OCI-LY3 (cell line): Measurements from ENCODE around the gene SEC16A.

Source experiments
- H2AFZ ChIP-seq: fragments of 200-600, 300-600 bp; shearing (Covaris generic); 2 replicates; pipeline ENCODE4 v1.6.0; 2014; ENCODE audit warnings: antibody characterized with exemption, low read depth, low read length
- H3K27ac ChIP-seq: fragments of 200-600, 300-600 bp; sonication (generic); 2 replicates; pipeline ENCODE4 v1.5.1; 2014; ENCODE audit warnings: mild to moderate bottlenecking, low read length, moderate library complexity, mixed read lengths
- H3K27me3 ChIP-seq: fragments of 200-600, 300-600 bp; sonication (generic); 2 replicates; pipeline ENCODE4 v1.6.1; 2014; ENCODE audit warnings: low read depth, low read length, mixed read lengths
- H3K36me3 ChIP-seq: fragments of 200-600, 300-600 bp; sonication (generic); replicated peaks from 2 replicates; pipeline ENCODE3; 2014; ENCODE audit warnings: low read depth, low read length, mixed read lengths
- H3K4me1 ChIP-seq: fragments of 300-600, 200-600 bp; sonication (generic); 2 replicates; pipeline ENCODE4 v1.6.1; 2014; ENCODE audit warnings: low read length, mixed read lengths
- H3K4me2 ChIP-seq: fragments of 200-600, 300-600 bp; sonication (generic); 2 replicates; pipeline ENCODE4 v1.6.1; 2014; ENCODE audit warnings: low read length, mixed read lengths
- H3K4me3 ChIP-seq: fragments of 300-600, 200-600 bp; sonication (generic); 2 replicates; pipeline ENCODE4 v1.5.1; 2014; ENCODE audit warnings: antibody characterized with exemption, mild to moderate bottlenecking, low read length, moderate library complexity
- H3K79me2 ChIP-seq: fragments of 300-600, 200-600 bp; shearing (Covaris generic); 2 replicates; pipeline ENCODE4 v1.6.1; 2014; ENCODE audit warnings: mild to moderate bottlenecking, low read length, mixed read lengths
- H3K9ac ChIP-seq: fragments of 300-600, 200-600 bp; shearing (Covaris generic); 2 replicates; pipeline ENCODE4 v1.6.0; 2014; ENCODE audit warnings: mild to moderate bottlenecking, low read length, moderate library complexity
- H3K9me3 ChIP-seq: fragments of 200-600, 300-600 bp; shearing (Covaris generic); 2 replicates; pipeline ENCODE4 v1.6.1; 2014; ENCODE audit warnings: low read length, mixed read lengths; ENCODE audit not compliant: insufficient read depth
- H4K20me1 ChIP-seq: fragments of 200-600, 300-600 bp; sonication (generic); 2 replicates; pipeline ENCODE4 v1.6.1; 2016; ENCODE audit warnings: low read length, mixed read lengths; ENCODE audit not compliant: insufficient read depth
- CTCF ChIP-seq: fragments of 200-600, 300-600 bp; sonication (generic); IDR thresholded peaks from 2 replicates; pipeline ENCODE4 v1.5.1; 2014; ENCODE audit warnings: antibody characterized with exemption, low read length, low read depth
- EZH2phosphoT487 ChIP-seq: fragments of 200-600 bp; shearing (Covaris generic); IDR thresholded peaks from 2 replicates; pipeline ENCODE4 v1.6.1; 2018; ENCODE audit warnings: antibody characterized with exemption, mixed run types, low read depth

SEC16A gene

DNA sequence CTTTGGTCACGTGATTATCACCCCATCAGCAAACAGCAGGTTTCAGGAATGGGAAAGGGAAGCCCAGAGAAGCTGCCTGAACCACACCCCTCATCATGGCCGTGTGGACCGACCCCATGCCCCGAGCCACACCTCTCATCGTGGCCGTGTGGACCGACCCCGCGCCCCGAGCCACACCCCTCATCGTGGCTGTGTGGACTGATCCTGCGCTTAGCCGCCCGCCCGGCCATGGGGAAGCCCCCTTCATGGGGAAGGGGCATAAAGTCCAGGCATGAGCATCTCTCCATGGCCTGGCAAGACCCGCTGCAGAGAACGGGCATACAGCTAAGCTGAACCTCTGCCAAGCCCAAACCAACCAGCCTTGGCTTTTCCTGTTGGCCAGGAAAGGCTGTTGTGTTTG is 89.3 kb downstream of the SEC16A start:
- H4K20me1 ChIP-seq, result peaks cover 4% of the 10 kb centered on the region; the same call in 1 of the 2 replicates
- no peak overlapping the region for H3K4me2 ChIP-seq
- H3K27me3 ChIP-seq, result no peaks in the 10 kb centered on the region
- H3K27ac ChIP-seq, result no peak overlapping the region
- no peak overlapping the region for H2AFZ ChIP-seq
- TF ChIP-seq CTCF (no peak), EZH2phosphoT487 (no peak)
- no peak overlapping the region for H3K9ac ChIP-seq
- peaks cover 39% of the 10 kb centered on the region for H3K79me2 ChIP-seq
- H3K9me3 ChIP-seq, result no peaks in the 10 kb centered on the region
- peaks cover 4% of the 10 kb centered on the region for H3K4me1 ChIP-seq
- H3K36me3 ChIP-seq, result peaks cover 73% of the 10 kb centered on the region
- no peak overlapping the region for H3K4me3 ChIP-seq

GRCh38 chr9:136392538-136393449 is 90.0 kb downstream of the SEC16A start:
- no peak overlapping the region for H3K9ac ChIP-seq
- TF ChIP-seq CTCF, result no peak
- TF ChIP-seq EZH2phosphoT487, result no peak
- no peaks in the 10 kb centered on the region for H4K20me1 ChIP-seq
- no peaks in the 10 kb centered on the region for H3K9me3 ChIP-seq
- no peak overlapping the region for H2AFZ ChIP-seq
- H3K4me2 ChIP-seq, result no peak overlapping the region
- H3K4me3 ChIP-seq, result no peak overlapping the region
- no peak overlapping the region for H3K27ac ChIP-seq
- no peaks in the 10 kb centered on the region for H3K4me1 ChIP-seq
- peaks cover 32% of the 10 kb centered on the region for H3K79me2 ChIP-seq
- peaks cover 73% of the 10 kb centered on the region for H3K36me3 ChIP-seq
- H3K27me3 ChIP-seq, result no peaks in the 10 kb centered on the region

DNA sequence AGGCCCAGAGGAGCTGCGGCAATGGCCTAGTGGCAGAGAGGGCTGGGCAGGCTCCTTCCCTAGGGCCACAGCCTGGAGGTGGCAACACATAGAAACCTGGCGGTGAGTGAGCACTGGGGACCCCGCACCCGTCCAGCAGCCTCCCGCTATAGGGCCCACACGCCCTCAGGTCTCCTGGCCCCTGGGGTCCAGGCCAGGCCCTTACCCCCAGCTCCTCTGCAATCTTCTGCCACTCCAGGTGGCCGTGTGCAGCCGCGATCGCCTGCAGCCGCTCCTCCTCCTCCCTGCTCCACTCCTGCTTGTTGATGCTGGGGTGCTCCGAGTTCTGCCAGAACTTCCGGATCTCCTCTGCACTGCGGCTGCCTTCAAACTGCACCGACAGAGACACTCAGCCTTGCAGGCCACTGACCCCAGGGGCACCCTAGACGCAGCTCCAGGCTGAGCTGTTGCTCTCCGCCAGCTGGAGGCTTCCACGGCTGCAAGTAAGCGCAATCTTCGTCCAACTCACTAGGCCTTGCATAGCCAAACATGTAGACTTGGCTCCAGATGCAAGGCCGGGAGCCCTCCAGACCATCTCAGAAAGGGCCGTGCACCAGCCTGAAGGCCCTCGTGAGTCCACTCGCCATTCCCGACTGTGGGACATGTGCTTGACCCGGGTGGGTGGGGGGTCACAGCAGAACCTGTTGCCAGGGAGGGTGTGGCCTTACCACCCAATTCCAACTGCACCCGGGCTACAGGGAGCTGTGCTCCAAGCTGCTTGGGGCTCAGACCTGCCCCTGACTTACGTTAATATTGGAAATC is 90.9 kb downstream of the SEC16A start:
- Histone ChIP-seq H4K20me1 (no peaks in the 10 kb centered on the region), H2AFZ (no peak overlapping the region), H3K27ac (no peak overlapping the region), H3K4me2 (no peak overlapping the region), H3K27me3 (no peaks in the 10 kb centered on the region), H3K36me3 (peaks cover 77% of the 10 kb centered on the region), H3K4me3 (no peak overlapping the region), H3K79me2 (peaks cover 25% of the 10 kb centered on the region), H3K9me3 (no peaks in the 10 kb centered on the region), H3K9ac (no peak overlapping the region), H3K4me1 (no peaks in the 10 kb centered on the region)
- TF ChIP-seq CTCF (no peak), EZH2phosphoT487 (no peak)
